DMS153 treated with DMSO at 0.1 percent for 48 hours (cell line): ENCODE measurements around the gene BCL11A.

Experiments
- DNase-seq: peaks from one replicate; lab custom pipeline; 2025; ENCODE audit not compliant: unreplicated experiment; lab: John Stamatoyannopoulos, UW

The BCL11A gene

GRCh38 chr2:60412620-60413019 is 140.8 kb downstream of the BCL11A start:
- DNase-seq, result no peak

GRCh38 chr2:60412027-60412426 is 141.4 kb downstream of the BCL11A start:
- no peak for DNase-seq

- no peak for DNase-seq
Observed at GRCh38 chr2:60411295-60411694, 142.2 kb downstream of the BCL11A start.

GRCh38 chr2:60410456-60411146 is 142.9 kb downstream of the BCL11A start:
- no peak for DNase-seq

GRCh38 chr2:60409531-60409871 is 144.0 kb downstream of the BCL11A start:
- no peak for DNase-seq

- no peak for DNase-seq
Observed at GRCh38 chr2:60408811-60409530, 144.5 kb downstream of the BCL11A start.

- DNase-seq, result no peak
Observed at GRCh38 chr2:60408207-60408606, 145.2 kb downstream of the BCL11A start.

GRCh38 chr2:60407398-60407797 is 146.1 kb downstream of the BCL11A start:
- DNase-seq, result no peak

GRCh38 chr2:60406192-60406591 is 147.3 kb downstream of the BCL11A start:
- DNase-seq, result no peak

GRCh38 chr2:60405271-60405919 is 148.1 kb downstream of the BCL11A start:
- no peak for DNase-seq
